SK-N-MC (cell line): Measurements from ENCODE around the gene SIGLEC11.

Source experiments
- DNase-seq: peaks from one replicate; pipeline ENCODE4 v3.0.0-alpha.2; 2011; ENCODE audit warnings: low read depth, low spot score
- H3K27ac ChIP-seq: fragments of 200-600 bp; sonication (generic); 2 replicates; pipeline ENCODE4 v1.5.1; 2016; ENCODE audit warnings: mixed run types
- H3K36me3 ChIP-seq: fragments of 200-600 bp; sonication (generic); 2 replicates; pipeline ENCODE4 v1.6.1; 2017; ENCODE audit warnings: antibody characterized with exemption, low read length, mixed read lengths; ENCODE audit not compliant: insufficient read depth
- H3K4me3 ChIP-seq: fragments of 200-600 bp; sonication (generic); 2 replicates; pipeline ENCODE4 v1.5.1; 2016
- H3K9ac ChIP-seq: fragments of 200-600 bp; sonication (generic); 2 replicates; pipeline ENCODE4 v1.8.0; 2017; ENCODE audit warnings: mixed run types, mixed read lengths; ENCODE audit not compliant: insufficient read length
- H3K9me3 ChIP-seq: fragments of 200-600 bp; sonication (generic); 2 replicates; pipeline ENCODE4 v1.6.1; 2017; ENCODE audit warnings: low read depth, mild to moderate bottlenecking, antibody characterized with exemption, low read length, moderate library complexity, mixed read lengths
- EZH2 ChIP-seq: fragments of 200-600 bp; sonication (generic); IDR thresholded peaks from one replicate; pipeline ENCODE4 v1.6.1; 2017; ENCODE audit warnings: antibody characterized with exemption
- FOXP2 ChIP-seq: optimal IDR thresholded peaks from 2 replicates; pipeline ENCODE3; 2011; ENCODE audit warnings: mild to moderate bottlenecking, moderate library complexity; ENCODE audit not compliant: insufficient read depth; ENCODE audit errors: extremely low read length, control extremely low read depth
- POLR2AphosphoS5 ChIP-seq: IDR thresholded peaks from 2 replicates; pipeline ENCODE4 v1.6.1; 2012; ENCODE audit warnings: mild to moderate bottlenecking, low read depth, low read length, borderline replicate concordance

SIGLEC11 gene

GRCh38 chr19:50001775-50002174 is 40.8 kb upstream of the SIGLEC11 start:
- Histone ChIP-seq H3K36me3 (peaks cover 7% of the 10 kb centered on the region), H3K27ac (no peak overlapping the region)
- TF ChIP-seq POLR2AphosphoS5 (no peak), EZH2 (no peak), FOXP2 (no peak)

GRCh38 chr19:50000841-50001557 is 40.0 kb upstream of the SIGLEC11 start:
- H3K36me3 ChIP-seq, result peaks cover 6% of the 10 kb centered on the region; the same call in 1 of the 2 replicates
- H3K9me3 ChIP-seq, result no peaks in the 10 kb centered on the region
- no peak overlapping the region for H3K4me3 ChIP-seq
- no peak for DNase-seq
- TF ChIP-seq FOXP2 (no peak), POLR2AphosphoS5 (no peak), EZH2 (no peak)
- H3K9ac ChIP-seq, result no peak overlapping the region
- H3K27ac ChIP-seq, result no peak overlapping the region

More at GRCh38 chr19:50001775-50002174, 40.8 kb upstream of the SIGLEC11 start:
- no peaks in the 10 kb centered on the region for H3K9me3 ChIP-seq
- H3K4me3 ChIP-seq, result no peak overlapping the region
- no peak for DNase-seq
- H3K9ac ChIP-seq, result no peak overlapping the region

- no peak for DNase-seq
- Histone ChIP-seq H3K36me3 (peaks cover 6% of the 10 kb centered on the region; the same call in 1 of the 2 replicates), H3K9me3 (no peaks in the 10 kb centered on the region), H3K27ac (no peak overlapping the region), H3K9ac (no peak overlapping the region), H3K4me3 (no peak overlapping the region)
- TF ChIP-seq FOXP2 (no peak), EZH2 (no peak), POLR2AphosphoS5 (no peak)
Observed at GRCh38 chr19:50000038-50000840, 39.3 kb upstream of the SIGLEC11 start.

GRCh38 chr19:49999371-50000010 is 38.5 kb upstream of the SIGLEC11 start:
- H3K9ac ChIP-seq, result no peak overlapping the region

GRCh38 chr19:49997709-49998108 is 36.7 kb upstream of the SIGLEC11 start:
- Histone ChIP-seq H3K9ac (no peak overlapping the region), H3K4me3 (no peak overlapping the region), H3K9me3 (no peaks in the 10 kb centered on the region), H3K36me3 (peaks cover 6% of the 10 kb centered on the region; the same call in 1 of the 2 replicates), H3K27ac (no peak overlapping the region)
- DNase-seq, result no peak
- no peak for TF ChIP-seq EZH2

More at GRCh38 chr19:49999371-50000010, 38.5 kb upstream of the SIGLEC11 start:
- Histone ChIP-seq H3K36me3 (peaks cover 6% of the 10 kb centered on the region; the same call in 1 of the 2 replicates), H3K9me3 (no peaks in the 10 kb centered on the region), H3K4me3 (no peak overlapping the region), H3K27ac (no peak overlapping the region)
- TF ChIP-seq POLR2AphosphoS5 (no peak), FOXP2 (no peak), EZH2 (no peak)
- DNase-seq, result no peak

GRCh38 chr19:49988433-49988832 is 27.5 kb upstream of the SIGLEC11 start:
- TF ChIP-seq EZH2, result no peak
- no peak for TF ChIP-seq FOXP2
- no peak for TF ChIP-seq POLR2AphosphoS5
- DNase-seq, result no peak
- H3K4me3 ChIP-seq, result no peak overlapping the region
- no peak overlapping the region for H3K9ac ChIP-seq
- no peak overlapping the region for H3K27ac ChIP-seq
- H3K9me3 ChIP-seq, result no peaks in the 10 kb centered on the region
- H3K36me3 ChIP-seq, result no peaks in the 10 kb centered on the region

- DNase-seq, result no peak
- no peaks in the 10 kb centered on the region for H3K36me3 ChIP-seq
- no peak overlapping the region for H3K9ac ChIP-seq
- no peak overlapping the region for H3K4me3 ChIP-seq
- H3K27ac ChIP-seq, result no peak overlapping the region
- TF ChIP-seq EZH2 (no peak), FOXP2 (no peak), POLR2AphosphoS5 (no peak)
- H3K9me3 ChIP-seq, result no peaks in the 10 kb centered on the region
Observed at GRCh38 chr19:49988007-49988406, 27.0 kb upstream of the SIGLEC11 start.

GRCh38 chr19:49987159-49987698 is 26.3 kb upstream of the SIGLEC11 start:
- Histone ChIP-seq H3K36me3 (no peaks in the 10 kb centered on the region), H3K27ac (no peak overlapping the region)
- DNase-seq, result peak; percentile 91

More at GRCh38 chr19:49987159-49987698, 26.3 kb upstream of the SIGLEC11 start:
- no peaks in the 10 kb centered on the region for H3K9me3 ChIP-seq
- TF ChIP-seq POLR2AphosphoS5 (peak; percentile 47), FOXP2 (peak; percentile 28), EZH2 (no peak)
- H3K4me3 ChIP-seq, result no peak overlapping the region
- H3K9ac ChIP-seq, result no peak overlapping the region
